K562 (cell line): ENCODE data around the gene CCDC7. TPM values are rescaled to one million over a fixed set of nuclear protein-coding genes. Genes with fewer than 3 reads are reported as not detected.

Source experiments
- AFF4 ChIP-seq: sonication (generic); formaldehyde crosslinking; IDR thresholded peaks from 2 replicates; pipeline ENCODE4 v1.8.0; 2023; ENCODE audit warnings: mild to moderate bottlenecking, missing genetic modification reagents
- CHCHD3 ChIP-seq: fragments of 250-450 bp; sonication (Bioruptor Pico); IDR thresholded peaks from 2 replicates; pipeline ENCODE4 v2.1.2; 2022; ENCODE audit warnings: mild to moderate bottlenecking
- MLLT1 ChIP-seq, 2 experiments: fragments of 450-650 bp; IDR thresholded peaks; 2 replicates each; pipeline ENCODE4 v1.6.1; 2016
- PKNOX1 ChIP-seq: fragments of 450-650 bp; IDR thresholded peaks from 2 replicates; pipeline ENCODE4 v1.6.1; 2016
- PPARD ChIP-seq: fragments of 250-450 bp; sonication (Bioruptor Pico); IDR thresholded peaks from 2 replicates; pipeline ENCODE4 v1.8.0; 2022; ENCODE audit warnings: inconsistent platforms, mild to moderate bottlenecking, moderate library complexity
- PTRF ChIP-seq: fragments of 450-650 bp; IDR thresholded peaks from 2 replicates; pipeline ENCODE4 v1.6.1; 2016; ENCODE audit warnings: mild to moderate bottlenecking, missing genetic modification characterization, missing compliant biosample characterization
- SRF ChIP-seq, 2 experiments: fragments of 250-450, 450-650 bp in 1 of 2; sonication (Bioruptor Pico) in 1 of 2; sonication (generic) in 1 of 2; formaldehyde crosslinking; IDR thresholded peaks; 2 replicates each; pipeline versions ENCODE4 v1.5.0 to v1.5.1; 2020 to 2022; ENCODE audit warnings: mild to moderate bottlenecking in 1 of 2, missing genetic modification reagents in 1 of 2
- STAT5A ChIP-seq: IDR thresholded peaks from 2 replicates; pipeline ENCODE4 v1.6.1; 2012; ENCODE audit warnings: low read length, inconsistent platforms, borderline replicate concordance
- UBTF ChIP-seq, 2 experiments: IDR thresholded peaks; 2 replicates each; pipeline ENCODE4 v1.6.1; 2012; ENCODE audit warnings: improper control_type of control experiment in 2 of 2, low read depth in 2 of 2, low read length in 2 of 2, borderline replicate concordance in 1 of 2
- ZBTB17 ChIP-seq: fragments of 450-650 bp; formaldehyde crosslinking; IDR thresholded peaks from 2 replicates; pipeline ENCODE4 v1.4.0; 2020; ENCODE audit warnings: mild to moderate bottlenecking
- polyA plus RNA-seq, 8 experiments: library from polyadenylated mRNA; depleted of rRNA in 4 of 8; stranded (reverse) in 5 of 8; unstranded in 3 of 8; fragments of >200 nt; fragmentation: Nextera tagmentation in 2 of 8; fragmentation: Illumina TruSeq in 1 of 8; extraction: Ambion mirVana in 2 of 8; extraction: Trizol in 1 of 8; gene quantifications; 2 replicates each; pipeline versions ENCODE4 v1.2.1 to v1.2.3, GENCODE V29; 2011 to 2014; ENCODE audit warnings: inconsistent platforms in 1 of 8, missing spikeins in 1 of 8
- total RNA-seq, 7 experiments: library from RNA; depleted of rRNA in 6 of 7; stranded (reverse); fragments of >200 nt in 6 of 7; fragmentation: Illumina TruSeq in 2 of 7; extraction: Trizol in 2 of 7; gene quantifications; 2 replicates each; pipeline versions ENCODE4 v1.2.1 to v1.2.3, GENCODE V29; 2011 to 2021; ENCODE audit warnings: low replicate concordance in 1 of 7
- TF ChIP-seq, protein P1 (sequence below): fragments of 150-350 bp; IDR thresholded peaks from 2 replicates; pipeline ENCODE4 v1.6.1; 2014; ENCODE audit warnings: low read depth, mild to moderate bottlenecking, low read length, borderline replicate concordance

The CCDC7 gene
- total and polyA plus RNA-seq, 9 of the 15 experiments (the other 6 are each of a cell fraction or from before 2014, with no cell fraction given), result 1.5 to 6.6 (median 2.7) TPM

- TF ChIP-seq UBTF (IDR thresholded peaks at IDR 0.05; ENCODE audit: borderline replicate concordance in 1 of 2, low read depth in 2 of 2, low read length in 2 of 2) (no peak), PPARD (CRISPR knock-in tag) (no peak), SRF (CRISPR knock-in tag; IDR thresholded peaks at IDR 0.05) (no peak), CHCHD3 (CRISPR knock-in tag) (no peak), STAT5A (peak; percentile 60), MLLT1 (IDR thresholded peaks at IDR 0.05) (no peak), PTRF (tag) (no peak), ZBTB17 (CRISPR knock-in tag) (no peak), AFF4 (CRISPR knock-in tag) (no peak), PKNOX1 (no peak)
- TF ChIP-seq, protein P1, sequence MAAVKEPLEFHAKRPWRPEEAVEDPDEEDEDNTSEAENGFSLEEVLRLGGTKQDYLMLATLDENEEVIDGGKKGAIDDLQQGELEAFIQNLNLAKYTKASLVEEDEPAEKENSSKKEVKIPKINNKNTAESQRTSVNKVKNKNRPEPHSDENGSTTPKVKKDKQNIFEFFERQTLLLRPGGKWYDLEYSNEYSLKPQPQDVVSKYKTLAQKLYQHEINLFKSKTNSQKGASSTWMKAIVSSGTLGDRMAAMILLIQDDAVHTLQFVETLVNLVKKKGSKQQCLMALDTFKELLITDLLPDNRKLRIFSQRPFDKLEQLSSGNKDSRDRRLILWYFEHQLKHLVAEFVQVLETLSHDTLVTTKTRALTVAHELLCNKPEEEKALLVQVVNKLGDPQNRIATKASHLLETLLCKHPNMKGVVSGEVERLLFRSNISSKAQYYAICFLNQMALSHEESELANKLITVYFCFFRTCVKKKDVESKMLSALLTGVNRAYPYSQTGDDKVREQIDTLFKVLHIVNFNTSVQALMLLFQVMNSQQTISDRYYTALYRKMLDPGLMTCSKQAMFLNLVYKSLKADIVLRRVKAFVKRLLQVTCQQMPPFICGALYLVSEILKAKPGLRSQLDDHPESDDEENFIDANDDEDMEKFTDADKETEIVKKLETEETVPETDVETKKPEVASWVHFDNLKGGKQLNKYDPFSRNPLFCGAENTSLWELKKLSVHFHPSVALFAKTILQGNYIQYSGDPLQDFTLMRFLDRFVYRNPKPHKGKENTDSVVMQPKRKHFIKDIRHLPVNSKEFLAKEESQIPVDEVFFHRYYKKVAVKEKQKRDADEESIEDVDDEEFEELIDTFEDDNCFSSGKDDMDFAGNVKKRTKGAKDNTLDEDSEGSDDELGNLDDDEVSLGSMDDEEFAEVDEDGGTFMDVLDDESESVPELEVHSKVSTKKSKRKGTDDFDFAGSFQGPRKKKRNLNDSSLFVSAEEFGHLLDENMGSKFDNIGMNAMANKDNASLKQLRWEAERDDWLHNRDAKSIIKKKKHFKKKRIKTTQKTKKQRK, result no peak
Measured at GRCh38 chr10:32501906-32502305, 56.0 kb downstream of the CCDC7 start (continued).
